ENCODE data around the gene VAV2. TPM values are rescaled to one million over a fixed set of nuclear protein-coding genes. Genes with fewer than 3 reads are reported as not detected.

The VAV2 gene
- total and polyA plus RNA-seq, 2 of the 4 experiments (the other 2 are of a cell fraction) = 10.8 to 13.4 TPM

- no peaks in the 10 kb centered on the region for H3K27me3 ChIP-seq (ENCODE audit: control insufficient read depth, insufficient read depth, low read length)
- H2AK5ac ChIP-seq (ENCODE audit: low read depth, low read length) = no peak overlapping the region
- in situ Hi-C loops (cut with MboI; ENCODE audit: low sequenced_read_pairs) (no loop called here), intact Hi-C loops (cut with micrococcal nuclease) (no loop called here), dilution Hi-C loops (cut with HindIII; ENCODE audit: low sequenced_read_pairs, unreplicated experiment) (no loop called here)
- no peak overlapping the region for H4K5ac ChIP-seq (ENCODE audit: low read depth, low read length)
- POLR2A ChIA-PET (ENCODE audit: unreplicated experiment) = no interaction called here
- no peak overlapping the region for H2BK120ac ChIP-seq (ENCODE audit: low read depth, low read length)
- no peak overlapping the region for H3K56ac ChIP-seq (ENCODE audit: extremely low read depth, insufficient read depth, low read length)
- no peak overlapping the region for H3K23ac ChIP-seq (ENCODE audit: low read depth, low read length)
- H3K9ac ChIP-seq (ENCODE audit: low read depth, low read length) = no peak overlapping the region
- H4K20me1 ChIP-seq (ENCODE audit: insufficient read depth, low read length) = peaks cover 33% of the 10 kb centered on the region
- no peak overlapping the region for H2AFZ ChIP-seq (replicated peaks; ENCODE audit: low read length, poor library complexity)
- H3K79me1 ChIP-seq (ENCODE audit: low read depth in 1 of 2, low read length in 2 of 2) = peaks cover 21 to 63% of the 10 kb centered on the region in 2 experiments
- H2BK20ac ChIP-seq (ENCODE audit: low read depth, low read length) = no peak overlapping the region
- peak overlapping the region; percentile 31; the same call in 1 of the 2 replicates for H3K14ac ChIP-seq (replicated peaks; ENCODE audit: low read depth, low read length)
- no peaks in the 10 kb centered on the region for H3K9me3 ChIP-seq (ENCODE audit: control insufficient read depth, insufficient read depth, low read length)
- peaks cover 6% of the 10 kb centered on the region; the same call in 1 of the 2 replicates for H3K9me1 ChIP-seq (ENCODE audit: insufficient read depth, low read length)
- H3K4ac ChIP-seq (ENCODE audit: low read depth, low read length) = no peak overlapping the region
- no peak overlapping the region for H4K8ac ChIP-seq (ENCODE audit: low read depth in 2 of 2, low read length in 2 of 2)
- WGBS, 2 experiments (ENCODE audit: extremely low coverage in 2 of 2, insufficient read length in 1 of 2) = 95% methylated on average over 2 of the region's 5 CpGs; no CpG with 5 or more reads in 1 of the 2 experiments
- H2BK5ac ChIP-seq (ENCODE audit: low read depth, low read length, poor library complexity, severe bottlenecking) = no peak overlapping the region
- DNase-seq = no peak
- H2AK9ac ChIP-seq (replicated peaks; ENCODE audit: low read depth, low read length, poor library complexity) = no peak overlapping the region
- TF ChIP-seq RFX5 (IDR thresholded peaks at IDR 0.05; ENCODE audit: low read depth, low read length) (no peak), POLR2A (IDR thresholded peaks at IDR 0.05; ENCODE audit: low read depth, low read length) (no peak), NFE2L2 (IDR thresholded peaks at IDR 0.05; ENCODE audit: low read depth, low read length) (no peak), CEBPB (IDR thresholded peaks at IDR 0.05; ENCODE audit: low read depth, low read length) (no peak), SMC3 (IDR thresholded peaks at IDR 0.05; ENCODE audit: low read depth, low read length) (no peak), ELK1 (IDR thresholded peaks at IDR 0.05; ENCODE audit: borderline replicate concordance, low read depth, low read length) (no peak), BHLHE40 (IDR thresholded peaks at IDR 0.05; ENCODE audit: low read depth, low read length) (no peak), FOS (IDR thresholded peaks at IDR 0.05; ENCODE audit: low read depth, low read length) (no peak), USF2 (IDR thresholded peaks at IDR 0.05; ENCODE audit: low read depth, low read length) (no peak), RCOR1 (IDR thresholded peaks at IDR 0.05; ENCODE audit: insufficient replicate concordance, low read length) (no peak), MAZ (IDR thresholded peaks at IDR 0.05; ENCODE audit: borderline replicate concordance, low read depth, low read length) (no peak), MXI1 (IDR thresholded peaks at IDR 0.05; ENCODE audit: borderline replicate concordance, low read depth, low read length) (no peak), RAD21 (IDR thresholded peaks at IDR 0.05; ENCODE audit: low read length) (no peak), MAFK (IDR thresholded peaks at IDR 0.05; ENCODE audit: low read depth, low read length) (no peak), CHD1 (IDR thresholded peaks at IDR 0.05; ENCODE audit: low read depth, low read length) (no peak)
- TF ChIP-seq, protein P1, sequence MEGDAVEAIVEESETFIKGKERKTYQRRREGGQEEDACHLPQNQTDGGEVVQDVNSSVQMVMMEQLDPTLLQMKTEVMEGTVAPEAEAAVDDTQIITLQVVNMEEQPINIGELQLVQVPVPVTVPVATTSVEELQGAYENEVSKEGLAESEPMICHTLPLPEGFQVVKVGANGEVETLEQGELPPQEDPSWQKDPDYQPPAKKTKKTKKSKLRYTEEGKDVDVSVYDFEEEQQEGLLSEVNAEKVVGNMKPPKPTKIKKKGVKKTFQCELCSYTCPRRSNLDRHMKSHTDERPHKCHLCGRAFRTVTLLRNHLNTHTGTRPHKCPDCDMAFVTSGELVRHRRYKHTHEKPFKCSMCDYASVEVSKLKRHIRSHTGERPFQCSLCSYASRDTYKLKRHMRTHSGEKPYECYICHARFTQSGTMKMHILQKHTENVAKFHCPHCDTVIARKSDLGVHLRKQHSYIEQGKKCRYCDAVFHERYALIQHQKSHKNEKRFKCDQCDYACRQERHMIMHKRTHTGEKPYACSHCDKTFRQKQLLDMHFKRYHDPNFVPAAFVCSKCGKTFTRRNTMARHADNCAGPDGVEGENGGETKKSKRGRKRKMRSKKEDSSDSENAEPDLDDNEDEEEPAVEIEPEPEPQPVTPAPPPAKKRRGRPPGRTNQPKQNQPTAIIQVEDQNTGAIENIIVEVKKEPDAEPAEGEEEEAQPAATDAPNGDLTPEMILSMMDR (conservative IDR thresholded peaks at IDR 0.05; ENCODE audit: low read depth, low read length) = no peak
- H3K4me2 ChIP-seq (ENCODE audit: low read depth, low read length) = no peak overlapping the region
- BruUV-seq (replicated peaks) = no TSS peak
- no peaks in the 10 kb centered on the region for H3K36me3 ChIP-seq (ENCODE audit: control insufficient read depth, insufficient read depth, low read length)
- H4K91ac ChIP-seq (ENCODE audit: insufficient read depth, low read depth, low read length) = no peak overlapping the region
- H3K18ac ChIP-seq (ENCODE audit: low read depth, low read length) = no peak overlapping the region
- H3K4me1 ChIP-seq (ENCODE audit: control insufficient read depth, insufficient read depth, low read length) = peaks cover 6% of the 10 kb centered on the region
- no peak overlapping the region for H3K27ac ChIP-seq (ENCODE audit: insufficient read depth, low read length)
- ATAC-seq (ENCODE audit: low read depth) = no peak
- no peak overlapping the region for H2BK15ac ChIP-seq (ENCODE audit: low read depth, low read length)
- no peak overlapping the region for H3K4me3 ChIP-seq (ENCODE audit: insufficient read depth, low read depth, low read length)
- CTCF ChIA-PET = interaction anchor here (1.0 kb wide), 1 partner anchor 25 kb away, joined by 3 read pairs; no protein-coding TSS in a partner anchor
Observed at GRCh38 chr9:133838859-133839507, 153.1 kb downstream of the VAV2 start.
